ENCODE results near the gene TSPAN14. TPM values are rescaled to one million over a fixed set of nuclear protein-coding genes. Genes with fewer than 3 reads are reported as not detected.

The TSPAN14 gene
- total RNA-seq: 100 to 1,000 TPM in 1 of 4 donors, 10 to 100 TPM in 3; 56.1 to 105 (median 83.1) TPM

DNA sequence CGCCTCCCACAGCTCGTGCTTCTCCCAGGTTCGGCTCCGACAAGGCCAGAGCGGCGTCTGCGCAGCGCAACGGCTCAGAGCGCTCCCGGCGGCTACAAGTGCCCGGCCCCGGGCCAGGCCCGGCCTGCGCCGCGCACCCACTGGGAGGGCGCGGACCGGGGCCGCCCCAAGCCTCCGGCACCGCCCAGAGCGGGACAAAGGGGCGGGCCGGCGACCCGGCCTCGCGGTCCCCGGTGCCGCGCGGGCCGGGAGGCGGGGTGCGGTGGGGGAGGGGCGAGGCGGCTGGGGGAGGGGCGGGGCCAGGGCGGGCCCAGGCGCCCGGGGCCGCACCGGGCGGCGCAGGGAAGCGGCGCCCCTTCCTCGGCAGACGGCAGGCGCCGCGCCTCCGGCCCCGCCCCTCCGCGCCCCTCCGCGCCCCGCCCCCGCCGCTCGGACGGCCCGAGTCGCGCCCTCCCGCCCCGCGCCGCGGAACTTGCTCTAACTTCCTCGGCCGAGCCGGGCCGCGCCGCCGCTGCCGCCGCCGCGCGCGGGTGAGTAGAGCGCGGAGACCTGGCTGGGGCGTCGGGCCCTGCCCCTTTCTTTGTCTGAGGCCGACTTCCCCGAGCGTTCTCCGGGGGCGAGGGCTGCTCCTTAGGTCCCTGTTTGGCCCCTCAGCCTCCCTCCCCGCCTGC lies at the start of gene TSPAN14:
TSPAN14 (plus strand) TSS at position 469 of the 671 bp plus-strand sequence. CDS start 34,924 bp downstream, outside the sequence.
- TF ChIP-seq, protein P1, sequence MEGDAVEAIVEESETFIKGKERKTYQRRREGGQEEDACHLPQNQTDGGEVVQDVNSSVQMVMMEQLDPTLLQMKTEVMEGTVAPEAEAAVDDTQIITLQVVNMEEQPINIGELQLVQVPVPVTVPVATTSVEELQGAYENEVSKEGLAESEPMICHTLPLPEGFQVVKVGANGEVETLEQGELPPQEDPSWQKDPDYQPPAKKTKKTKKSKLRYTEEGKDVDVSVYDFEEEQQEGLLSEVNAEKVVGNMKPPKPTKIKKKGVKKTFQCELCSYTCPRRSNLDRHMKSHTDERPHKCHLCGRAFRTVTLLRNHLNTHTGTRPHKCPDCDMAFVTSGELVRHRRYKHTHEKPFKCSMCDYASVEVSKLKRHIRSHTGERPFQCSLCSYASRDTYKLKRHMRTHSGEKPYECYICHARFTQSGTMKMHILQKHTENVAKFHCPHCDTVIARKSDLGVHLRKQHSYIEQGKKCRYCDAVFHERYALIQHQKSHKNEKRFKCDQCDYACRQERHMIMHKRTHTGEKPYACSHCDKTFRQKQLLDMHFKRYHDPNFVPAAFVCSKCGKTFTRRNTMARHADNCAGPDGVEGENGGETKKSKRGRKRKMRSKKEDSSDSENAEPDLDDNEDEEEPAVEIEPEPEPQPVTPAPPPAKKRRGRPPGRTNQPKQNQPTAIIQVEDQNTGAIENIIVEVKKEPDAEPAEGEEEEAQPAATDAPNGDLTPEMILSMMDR (IDR thresholded peaks at IDR 0.05; ENCODE audit: low read depth): no peak

GRCh38 chr10:80405035-80405434 lies 49.1 kb upstream of the TSPAN14 start:
- TF ChIP-seq, protein P1 (IDR thresholded peaks at IDR 0.05; ENCODE audit: low read depth): no peak

GRCh38 chr10:80405626-80406025 lies 48.5 kb upstream of the TSPAN14 start:
- TF ChIP-seq, protein P1 (IDR thresholded peaks at IDR 0.05; ENCODE audit: low read depth): no peak

DNA sequence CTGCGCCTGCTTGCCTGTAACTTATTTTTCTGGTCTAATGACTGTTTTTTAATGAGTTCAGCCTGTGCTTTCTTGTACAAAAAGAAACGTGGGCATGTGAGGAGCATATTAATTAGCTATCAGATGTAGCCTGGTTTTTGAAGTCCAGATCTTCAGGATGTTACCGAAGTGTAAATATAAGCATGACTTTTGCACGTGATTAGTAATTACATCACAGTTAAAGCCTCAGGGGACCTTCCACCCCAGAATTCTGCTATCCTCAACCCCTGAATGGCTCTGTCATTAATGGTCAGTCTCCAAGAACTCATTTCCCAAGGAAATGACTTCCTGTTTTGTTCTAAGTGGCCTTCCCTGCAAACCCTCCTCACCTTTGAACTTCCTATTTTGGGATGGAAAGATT lies 47.9 kb upstream of the TSPAN14 start:
- TF ChIP-seq, protein P1 (IDR thresholded peaks at IDR 0.05; ENCODE audit: low read depth): no peak

GRCh38 chr10:80407812-80408241 lies 46.3 kb upstream of the TSPAN14 start:
- TF ChIP-seq, protein P1 (IDR thresholded peaks at IDR 0.05; ENCODE audit: low read depth): no peak

DNA sequence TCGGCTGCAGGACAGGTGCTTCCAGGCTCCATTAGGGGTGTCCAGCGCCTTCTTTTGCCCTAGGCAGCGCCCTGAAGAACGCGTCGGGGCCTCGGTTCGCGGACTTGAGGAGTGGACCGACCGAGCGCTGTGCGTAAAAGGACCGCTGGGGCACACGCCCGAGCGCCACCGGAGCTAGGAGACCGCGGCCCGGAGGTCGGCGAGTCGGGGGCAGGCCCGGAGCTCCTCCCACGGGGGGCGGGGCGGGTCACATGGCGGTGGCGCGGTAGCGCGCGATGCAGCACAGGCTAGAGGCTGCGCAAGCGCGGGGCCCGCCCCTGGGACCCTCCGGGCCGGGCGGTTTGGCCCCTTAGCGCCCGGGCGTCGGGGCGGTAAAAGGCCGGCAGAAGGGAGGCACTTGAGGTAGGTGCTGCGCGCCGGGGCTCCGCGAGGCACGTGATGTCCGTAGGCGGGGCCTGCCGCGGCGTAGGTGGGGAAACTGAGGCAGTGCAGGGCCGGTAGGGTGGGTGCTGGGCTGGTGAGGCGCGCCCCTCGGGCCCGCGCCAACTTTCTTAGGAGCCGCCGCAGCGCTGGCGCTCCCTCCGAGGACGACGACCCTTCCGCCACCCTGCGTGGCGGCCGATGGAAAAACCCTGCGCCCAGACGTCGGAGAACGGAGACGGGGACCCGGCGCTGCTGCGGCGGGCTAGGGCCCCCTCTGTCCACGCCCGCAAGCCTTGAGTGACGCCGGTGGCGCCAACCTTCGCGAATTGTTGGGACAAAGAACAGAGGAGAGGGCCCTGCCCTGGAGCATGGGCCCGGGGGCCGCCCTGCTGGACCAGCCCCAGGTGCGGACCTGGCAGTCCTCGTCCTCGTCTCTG lies 45.6 kb upstream of the TSPAN14 start, which contains the start of gene PRXL2A:
PRXL2A (plus strand) TSS at position 310 of the 860 bp plus-strand sequence. CDS start 11,917 bp downstream, outside the sequence.
- TF ChIP-seq, protein P1 (IDR thresholded peaks at IDR 0.05; ENCODE audit: low read depth): no peak

- TF ChIP-seq, protein P1 (IDR thresholded peaks at IDR 0.05; ENCODE audit: low read depth): no peak
Measured at GRCh38 chr10:80409121-80409520, 45.0 kb upstream of the TSPAN14 start.

All from subcutaneous adipose tissue (tissue), 4 donors.